GM18951 (cell line): ENCODE measurements around the gene WWC1.
"Not testable (repeated sequence)": the region's sequence is repeated elsewhere in the genome, so short reads cannot be mapped to it uniquely, and the experiment has no call there.

Experiments
- POLR2A ChIP-seq: IDR thresholded peaks from 4 replicates; pipeline ENCODE4 v1.6.1; 2011; ENCODE audit warnings: mild to moderate bottlenecking; ENCODE audit not compliant: insufficient read length, insufficient read depth; ENCODE audit errors: extremely low read depth
- in situ Hi-C: fragments of 300-500 bp; cut with MboI; formaldehyde crosslinking; loops from one replicate; pipeline ENCODE4 v1.12.0; 2022; ENCODE audit warnings: low sequenced_read_pairs, mixed read lengths, inconsistent platforms; ENCODE audit not compliant: unreplicated experiment

Gene WWC1

GRCh38 chr5:168430296-168430695 lies 138.9 kb downstream of the WWC1 start:
- TF ChIP-seq POLR2A = no peak
- in situ Hi-C loops = no loop called here

GRCh38 chr5:168432903-168433302 lies 141.5 kb downstream of the WWC1 start:
- in situ Hi-C loops = no loop called here
- no peak for TF ChIP-seq POLR2A

GRCh38 chr5:168434001-168434400 lies 142.6 kb downstream of the WWC1 start:
- no peak for TF ChIP-seq POLR2A
- in situ Hi-C loops = no loop called here

DNA sequence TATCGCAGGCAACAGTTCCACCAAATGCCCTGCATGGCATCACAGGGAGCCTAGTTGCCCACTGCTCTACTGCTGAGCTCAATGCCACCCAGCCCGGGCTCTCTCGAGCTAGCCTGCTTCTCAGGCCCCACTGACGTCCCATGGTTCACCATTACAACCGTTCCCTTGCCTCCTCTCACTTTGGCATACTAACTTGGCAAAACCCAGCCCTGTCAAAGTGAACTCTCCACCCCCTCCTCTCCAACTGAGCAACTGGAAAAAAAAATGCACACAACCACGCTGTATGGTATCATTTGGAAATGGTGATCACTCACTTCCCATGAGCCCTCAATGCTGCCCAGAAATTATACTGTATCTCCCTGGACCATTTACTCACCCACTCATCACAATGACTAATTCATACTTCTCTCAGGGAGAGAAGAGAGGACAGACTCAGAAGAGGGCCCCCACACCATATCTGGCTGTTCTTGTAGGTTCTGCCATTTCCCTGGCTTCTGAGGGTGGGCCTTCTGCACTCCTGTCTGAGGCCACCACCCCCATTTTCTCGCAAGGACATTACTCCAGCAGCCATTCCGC lies 143.4 kb downstream of the WWC1 start:
- TF ChIP-seq POLR2A = no peak
- in situ Hi-C loops = no loop called here

DNA sequence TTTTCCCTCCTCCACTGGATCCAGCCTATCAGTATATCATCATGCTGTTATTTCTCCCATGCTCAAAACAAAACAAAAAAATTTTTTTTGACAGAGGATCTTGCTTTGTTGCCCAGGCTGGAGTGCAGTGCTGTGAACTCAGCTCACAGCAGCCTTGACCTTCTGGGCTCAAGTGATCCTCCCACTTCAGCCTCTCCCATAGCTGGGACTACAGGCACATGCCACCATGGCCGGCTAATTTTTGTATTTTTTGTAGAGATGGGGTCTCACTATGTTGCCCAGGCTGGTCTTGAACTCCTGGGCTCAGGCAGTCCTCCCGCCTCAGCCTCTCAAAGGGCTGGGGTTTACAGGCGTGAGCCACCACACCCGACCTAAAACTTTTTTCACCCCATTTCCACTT lies 143.9 kb downstream of the WWC1 start:
- in situ Hi-C loops = not testable (repeated sequence)

GRCh38 chr5:168438349-168438748 lies 146.9 kb downstream of the WWC1 start:
- in situ Hi-C loops = no loop called here
- no peak for TF ChIP-seq POLR2A

DNA sequence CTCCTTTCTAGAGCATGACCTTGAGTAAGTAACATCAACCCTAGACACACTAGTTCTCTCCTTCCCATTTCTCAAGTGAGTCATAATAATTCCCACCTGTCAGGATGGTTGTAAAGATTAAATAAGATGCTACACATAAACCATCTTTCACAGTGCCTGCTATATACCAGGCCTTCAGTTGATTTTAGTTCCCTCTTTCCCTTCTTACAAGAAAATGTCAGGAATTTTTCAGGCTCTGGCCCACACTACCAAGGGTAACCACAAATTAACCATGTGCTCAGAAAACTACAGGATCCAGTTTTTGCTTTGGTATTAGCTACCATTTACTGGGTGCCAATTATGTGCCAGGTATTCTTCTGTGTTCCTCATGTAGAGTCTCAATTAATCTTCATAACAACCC lies 152.1 kb downstream of the WWC1 start:
- in situ Hi-C loops = no loop called here
- TF ChIP-seq POLR2A = no peak

DNA sequence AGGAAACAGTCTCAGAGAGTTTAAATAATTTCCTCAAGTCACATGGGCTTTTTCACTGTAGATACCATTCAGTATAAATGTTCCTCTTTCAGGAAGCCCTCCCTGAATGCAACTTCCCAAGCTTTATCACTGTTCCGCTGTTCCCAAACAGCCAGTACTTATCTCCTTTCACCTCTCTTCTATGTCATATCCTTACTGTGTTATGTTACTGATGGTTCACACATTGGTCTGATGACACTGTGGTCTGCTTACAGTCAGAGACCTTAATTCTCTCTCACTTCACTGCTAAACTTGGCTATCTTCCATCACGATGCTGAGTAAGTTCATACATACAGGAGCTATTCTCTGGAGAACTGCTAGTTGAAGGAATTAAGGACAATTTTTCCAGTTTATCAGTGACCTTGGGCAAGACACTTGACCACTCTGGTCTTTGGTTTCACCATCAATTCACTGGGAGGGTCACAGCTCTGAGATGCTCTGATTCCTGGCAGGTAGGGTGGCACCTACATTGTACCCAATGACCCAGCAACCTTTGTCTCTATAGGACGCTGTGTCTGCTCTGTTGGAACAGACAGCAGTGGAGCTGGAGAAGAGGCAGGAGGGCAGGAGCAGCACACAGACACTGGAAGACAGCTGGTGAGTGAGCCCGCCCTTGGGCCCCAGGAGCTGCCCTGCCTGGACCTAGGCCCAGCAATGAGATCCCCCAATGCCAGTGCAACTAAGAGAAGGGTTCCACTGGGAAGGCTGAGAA lies 152.7 kb downstream of the WWC1 start:
- no peak for TF ChIP-seq POLR2A
- in situ Hi-C loops = no loop called here

GRCh38 chr5:168446983-168447619 lies 155.7 kb downstream of the WWC1 start:
- TF ChIP-seq POLR2A = no peak
- in situ Hi-C loops = no loop called here

DNA sequence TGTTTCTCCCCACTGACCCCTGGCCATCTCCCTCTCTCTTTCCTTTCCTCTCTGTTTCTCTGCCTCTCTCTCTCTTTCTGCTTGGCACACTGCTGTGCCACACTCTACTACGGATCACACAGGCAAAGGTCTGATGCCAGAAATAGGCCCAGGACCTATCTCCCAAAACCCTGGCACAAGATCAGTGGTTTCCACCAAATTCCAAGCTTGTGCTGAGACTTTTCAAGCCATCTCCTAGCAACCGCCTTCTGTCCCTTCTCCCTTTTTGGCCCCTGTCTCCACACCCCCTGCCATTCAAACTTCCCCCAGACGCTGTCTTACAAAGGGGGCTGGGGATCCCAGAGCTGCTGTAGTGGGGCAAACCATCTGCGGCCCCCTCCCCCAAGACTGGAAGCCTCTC lies 156.4 kb downstream of the WWC1 start:
- in situ Hi-C loops = no loop called here
- TF ChIP-seq POLR2A = no peak

DNA sequence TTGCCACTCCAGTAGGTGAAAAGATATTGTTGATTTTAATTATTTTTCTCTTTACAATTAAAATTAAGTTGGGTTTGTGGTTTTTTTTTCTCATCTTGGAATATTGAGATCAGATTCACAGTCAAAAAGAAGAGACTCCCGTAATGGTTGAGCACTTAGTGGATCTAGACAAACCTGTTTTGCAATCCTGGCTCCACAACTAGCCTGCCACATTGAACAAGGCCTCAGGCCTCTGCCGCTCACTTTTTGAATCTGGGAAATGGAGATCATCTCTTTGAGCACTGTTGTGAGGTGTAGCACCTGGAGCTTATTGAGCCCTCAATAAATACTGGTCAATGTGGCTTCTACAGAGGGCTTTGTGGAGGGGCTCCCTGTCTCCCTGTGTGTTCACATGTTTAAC lies 157.7 kb downstream of the WWC1 start:
- in situ Hi-C loops = no loop called here
- no peak for TF ChIP-seq POLR2A

- no peak for TF ChIP-seq POLR2A
- in situ Hi-C loops = no loop called here
These were observed 160.1 kb downstream of the WWC1 start for GRCh38 chr5:168451565-168451964.

GRCh38 chr5:168455201-168455600 lies 163.8 kb downstream of the WWC1 start:
- in situ Hi-C loops = no loop called here
- no peak for TF ChIP-seq POLR2A

GRCh38 chr5:168457542-168457941 lies 166.1 kb downstream of the WWC1 start:
- TF ChIP-seq POLR2A = no peak
- in situ Hi-C loops = no loop called here
